GM12864 (cell line): ENCODE data around the gene SLC12A2.

ENCODE experiments used
- DNase-seq: peaks from one replicate; pipeline ENCODE4 v3.0.0-alpha.2; 2011; ENCODE audit warnings: low read depth
- H3K4me3 ChIP-seq: 2 replicates; pipeline ENCODE4 v1.5.1; 2011; ENCODE audit warnings: mild to moderate bottlenecking, low read depth, low read length, control low read depth
- TF ChIP-seq, protein P1 (sequence below): IDR thresholded peaks from 2 replicates; pipeline ENCODE4 v1.5.1; 2011; ENCODE audit warnings: low read depth, mild to moderate bottlenecking, moderate library complexity, low read length, control low read depth, inconsistent platforms; ENCODE audit errors: missing control alignments

The SLC12A2 gene

DNA sequence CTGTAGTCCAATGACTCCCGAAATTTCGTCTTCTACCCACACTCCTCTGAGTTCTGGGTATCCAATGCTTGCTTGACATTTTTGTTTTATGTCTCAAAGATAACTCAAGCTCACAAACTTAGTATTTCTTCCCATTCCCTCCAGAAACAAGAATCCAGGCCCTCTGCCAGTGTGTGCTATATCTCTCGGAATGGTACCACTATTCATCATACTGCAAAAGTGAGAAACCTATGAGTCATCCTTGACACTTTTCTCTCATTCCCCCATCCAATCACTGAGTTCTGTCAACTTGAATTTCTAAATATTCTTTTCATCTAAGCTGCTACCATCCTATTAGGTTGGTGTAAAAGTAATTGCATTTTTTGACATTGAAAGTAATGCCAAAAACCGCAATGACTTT is 9.8 kb downstream of the SLC12A2 start:
- no peak overlapping the region for H3K4me3 ChIP-seq
- TF ChIP-seq, protein P1, sequence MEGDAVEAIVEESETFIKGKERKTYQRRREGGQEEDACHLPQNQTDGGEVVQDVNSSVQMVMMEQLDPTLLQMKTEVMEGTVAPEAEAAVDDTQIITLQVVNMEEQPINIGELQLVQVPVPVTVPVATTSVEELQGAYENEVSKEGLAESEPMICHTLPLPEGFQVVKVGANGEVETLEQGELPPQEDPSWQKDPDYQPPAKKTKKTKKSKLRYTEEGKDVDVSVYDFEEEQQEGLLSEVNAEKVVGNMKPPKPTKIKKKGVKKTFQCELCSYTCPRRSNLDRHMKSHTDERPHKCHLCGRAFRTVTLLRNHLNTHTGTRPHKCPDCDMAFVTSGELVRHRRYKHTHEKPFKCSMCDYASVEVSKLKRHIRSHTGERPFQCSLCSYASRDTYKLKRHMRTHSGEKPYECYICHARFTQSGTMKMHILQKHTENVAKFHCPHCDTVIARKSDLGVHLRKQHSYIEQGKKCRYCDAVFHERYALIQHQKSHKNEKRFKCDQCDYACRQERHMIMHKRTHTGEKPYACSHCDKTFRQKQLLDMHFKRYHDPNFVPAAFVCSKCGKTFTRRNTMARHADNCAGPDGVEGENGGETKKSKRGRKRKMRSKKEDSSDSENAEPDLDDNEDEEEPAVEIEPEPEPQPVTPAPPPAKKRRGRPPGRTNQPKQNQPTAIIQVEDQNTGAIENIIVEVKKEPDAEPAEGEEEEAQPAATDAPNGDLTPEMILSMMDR = no peak
- no peak for DNase-seq

- TF ChIP-seq, protein P1 = no peak
- DNase-seq = no peak
- no peak overlapping the region for H3K4me3 ChIP-seq
These were observed 13.7 kb downstream of the SLC12A2 start for GRCh38 chr5:128097224-128097623.

GRCh38 chr5:128097781-128098180 is 14.2 kb downstream of the SLC12A2 start:
- TF ChIP-seq, protein P1 = no peak
- H3K4me3 ChIP-seq = no peak overlapping the region
- DNase-seq = no peak

- no peak overlapping the region for H3K4me3 ChIP-seq
- TF ChIP-seq, protein P1 = no peak
- no peak for DNase-seq
These were observed 16.4 kb downstream of the SLC12A2 start for GRCh38 chr5:128099944-128100343.

GRCh38 chr5:128100860-128101557 is 17.4 kb downstream of the SLC12A2 start:
- TF ChIP-seq, protein P1 = no peak
- H3K4me3 ChIP-seq = no peak overlapping the region
- DNase-seq = no peak

DNA sequence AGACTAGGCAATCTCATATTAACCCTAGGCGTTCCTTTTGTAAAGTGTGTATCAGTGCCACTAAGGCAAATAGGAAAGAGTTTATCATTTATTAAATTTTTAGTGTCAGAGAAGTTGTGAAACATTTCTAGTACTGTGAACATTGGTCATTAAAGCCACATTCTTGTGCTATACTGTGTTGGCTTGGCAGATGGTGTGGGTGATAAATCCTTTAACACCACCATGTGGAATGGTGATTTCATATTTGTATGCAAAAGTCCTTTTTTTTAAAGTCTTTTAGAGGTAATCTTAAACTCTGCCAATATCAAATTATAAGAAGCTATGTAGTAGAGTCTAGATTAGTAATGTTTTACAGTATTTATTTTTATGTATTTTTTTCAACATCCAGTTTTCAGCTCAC is 18.1 kb downstream of the SLC12A2 start:
- no peak overlapping the region for H3K4me3 ChIP-seq
- TF ChIP-seq, protein P1 = no peak
- DNase-seq = no peak

GRCh38 chr5:128105203-128105602 is 21.6 kb downstream of the SLC12A2 start:
- TF ChIP-seq, protein P1 = no peak
- H3K4me3 ChIP-seq = no peak overlapping the region
- no peak for DNase-seq
